HCT116 (cell line): ENCODE data around the gene HMCN2.
"Not testable (repeated sequence)": the region's sequence is repeated elsewhere in the genome, so short reads cannot be mapped to it uniquely, and the experiment has no call there.

ENCODE experiments used
- POLR2A ChIP-seq: IDR thresholded peaks from 2 replicates; pipeline ENCODE4 v1.7.0; 2011; ENCODE audit warnings: borderline replicate concordance; ENCODE audit not compliant: insufficient read depth, insufficient read length; ENCODE audit errors: extremely low read depth
- POLR2AphosphoS5 ChIP-seq: IDR thresholded peaks from 2 replicates; pipeline ENCODE4 v1.6.1; 2011; ENCODE audit warnings: mild to moderate bottlenecking, low read depth, low read length, moderate library complexity
- RAD21 ChIP-seq: IDR thresholded peaks from 2 replicates; pipeline ENCODE4 v1.6.1; 2012; ENCODE audit warnings: low read depth, mild to moderate bottlenecking
- SP1 ChIP-seq: IDR thresholded peaks from 2 replicates; pipeline ENCODE4 v1.6.1; 2012; ENCODE audit warnings: low read depth
- TF ChIP-seq, protein P1 (sequence below), 3 experiments: fragments of 200-600 bp in 1 of 3; sonication (generic) in 1 of 3; IDR thresholded peaks in 2 of 3; conservative IDR thresholded peaks in 1 of 3; 2 replicates each; pipeline ENCODE4 v1.5.1; 2012 to 2017; ENCODE audit warnings: low read depth in 2 of 3, low read length in 2 of 3, antibody characterized with exemption in 1 of 3, borderline replicate concordance in 1 of 3, control low read depth in 1 of 3, mild to moderate bottlenecking in 1 of 3, mixed read lengths in 1 of 3, mixed run types in 1 of 3, moderate library complexity in 1 of 3; ENCODE audit not compliant: insufficient read depth in 1 of 3
- TF ChIP-seq, protein P2 (sequence below): IDR thresholded peaks from 2 replicates; pipeline ENCODE4 v1.6.1; 2011; ENCODE audit warnings: mild to moderate bottlenecking, low read length, moderate library complexity; ENCODE audit not compliant: insufficient replicate concordance; ENCODE audit errors: extremely low read depth
- TF ChIP-seq, protein P3 (sequence below): IDR thresholded peaks from 2 replicates; pipeline ENCODE4 v1.6.1; 2012; ENCODE audit warnings: low read depth

DNA sequence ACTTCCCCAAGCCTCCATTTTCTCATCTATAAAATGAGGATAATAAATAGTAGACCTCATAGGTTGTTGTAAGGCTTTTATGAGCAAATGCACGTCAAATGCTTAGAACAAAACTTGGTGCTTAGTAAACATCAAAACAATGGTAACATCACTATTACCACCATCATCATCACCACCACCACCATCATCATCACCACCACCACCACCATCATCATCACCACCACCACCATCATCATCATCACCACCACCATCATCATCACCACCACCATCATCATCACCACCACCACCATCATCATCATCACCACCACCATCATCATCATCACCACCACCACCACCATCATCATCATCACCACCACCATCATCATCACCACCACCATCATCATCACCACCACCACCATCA, 12.0 kb downstream of the HMCN2 start:
- TF ChIP-seq, protein P1, sequence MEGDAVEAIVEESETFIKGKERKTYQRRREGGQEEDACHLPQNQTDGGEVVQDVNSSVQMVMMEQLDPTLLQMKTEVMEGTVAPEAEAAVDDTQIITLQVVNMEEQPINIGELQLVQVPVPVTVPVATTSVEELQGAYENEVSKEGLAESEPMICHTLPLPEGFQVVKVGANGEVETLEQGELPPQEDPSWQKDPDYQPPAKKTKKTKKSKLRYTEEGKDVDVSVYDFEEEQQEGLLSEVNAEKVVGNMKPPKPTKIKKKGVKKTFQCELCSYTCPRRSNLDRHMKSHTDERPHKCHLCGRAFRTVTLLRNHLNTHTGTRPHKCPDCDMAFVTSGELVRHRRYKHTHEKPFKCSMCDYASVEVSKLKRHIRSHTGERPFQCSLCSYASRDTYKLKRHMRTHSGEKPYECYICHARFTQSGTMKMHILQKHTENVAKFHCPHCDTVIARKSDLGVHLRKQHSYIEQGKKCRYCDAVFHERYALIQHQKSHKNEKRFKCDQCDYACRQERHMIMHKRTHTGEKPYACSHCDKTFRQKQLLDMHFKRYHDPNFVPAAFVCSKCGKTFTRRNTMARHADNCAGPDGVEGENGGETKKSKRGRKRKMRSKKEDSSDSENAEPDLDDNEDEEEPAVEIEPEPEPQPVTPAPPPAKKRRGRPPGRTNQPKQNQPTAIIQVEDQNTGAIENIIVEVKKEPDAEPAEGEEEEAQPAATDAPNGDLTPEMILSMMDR (IDR thresholded peaks at IDR 0.05 in 2 of 3, conservative IDR thresholded peaks at IDR 0.05 in 1 of 3; ENCODE audit: borderline replicate concordance in 1 of 3, insufficient read depth in 1 of 3, low read depth in 2 of 3, low read length in 2 of 3): not testable (repeated sequence)
- TF ChIP-seq POLR2A, RAD21, POLR2AphosphoS5, SP1: not testable (repeated sequence)
- TF ChIP-seq, protein P2, sequence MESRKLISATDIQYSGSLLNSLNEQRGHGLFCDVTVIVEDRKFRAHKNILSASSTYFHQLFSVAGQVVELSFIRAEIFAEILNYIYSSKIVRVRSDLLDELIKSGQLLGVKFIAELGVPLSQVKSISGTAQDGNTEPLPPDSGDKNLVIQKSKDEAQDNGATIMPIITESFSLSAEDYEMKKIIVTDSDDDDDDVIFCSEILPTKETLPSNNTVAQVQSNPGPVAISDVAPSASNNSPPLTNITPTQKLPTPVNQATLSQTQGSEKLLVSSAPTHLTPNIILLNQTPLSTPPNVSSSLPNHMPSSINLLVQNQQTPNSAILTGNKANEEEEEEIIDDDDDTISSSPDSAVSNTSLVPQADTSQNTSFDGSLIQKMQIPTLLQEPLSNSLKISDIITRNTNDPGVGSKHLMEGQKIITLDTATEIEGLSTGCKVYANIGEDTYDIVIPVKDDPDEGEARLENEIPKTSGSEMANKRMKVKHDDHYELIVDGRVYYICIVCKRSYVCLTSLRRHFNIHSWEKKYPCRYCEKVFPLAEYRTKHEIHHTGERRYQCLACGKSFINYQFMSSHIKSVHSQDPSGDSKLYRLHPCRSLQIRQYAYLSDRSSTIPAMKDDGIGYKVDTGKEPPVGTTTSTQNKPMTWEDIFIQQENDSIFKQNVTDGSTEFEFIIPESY: not testable (repeated sequence)
- TF ChIP-seq, protein P3, sequence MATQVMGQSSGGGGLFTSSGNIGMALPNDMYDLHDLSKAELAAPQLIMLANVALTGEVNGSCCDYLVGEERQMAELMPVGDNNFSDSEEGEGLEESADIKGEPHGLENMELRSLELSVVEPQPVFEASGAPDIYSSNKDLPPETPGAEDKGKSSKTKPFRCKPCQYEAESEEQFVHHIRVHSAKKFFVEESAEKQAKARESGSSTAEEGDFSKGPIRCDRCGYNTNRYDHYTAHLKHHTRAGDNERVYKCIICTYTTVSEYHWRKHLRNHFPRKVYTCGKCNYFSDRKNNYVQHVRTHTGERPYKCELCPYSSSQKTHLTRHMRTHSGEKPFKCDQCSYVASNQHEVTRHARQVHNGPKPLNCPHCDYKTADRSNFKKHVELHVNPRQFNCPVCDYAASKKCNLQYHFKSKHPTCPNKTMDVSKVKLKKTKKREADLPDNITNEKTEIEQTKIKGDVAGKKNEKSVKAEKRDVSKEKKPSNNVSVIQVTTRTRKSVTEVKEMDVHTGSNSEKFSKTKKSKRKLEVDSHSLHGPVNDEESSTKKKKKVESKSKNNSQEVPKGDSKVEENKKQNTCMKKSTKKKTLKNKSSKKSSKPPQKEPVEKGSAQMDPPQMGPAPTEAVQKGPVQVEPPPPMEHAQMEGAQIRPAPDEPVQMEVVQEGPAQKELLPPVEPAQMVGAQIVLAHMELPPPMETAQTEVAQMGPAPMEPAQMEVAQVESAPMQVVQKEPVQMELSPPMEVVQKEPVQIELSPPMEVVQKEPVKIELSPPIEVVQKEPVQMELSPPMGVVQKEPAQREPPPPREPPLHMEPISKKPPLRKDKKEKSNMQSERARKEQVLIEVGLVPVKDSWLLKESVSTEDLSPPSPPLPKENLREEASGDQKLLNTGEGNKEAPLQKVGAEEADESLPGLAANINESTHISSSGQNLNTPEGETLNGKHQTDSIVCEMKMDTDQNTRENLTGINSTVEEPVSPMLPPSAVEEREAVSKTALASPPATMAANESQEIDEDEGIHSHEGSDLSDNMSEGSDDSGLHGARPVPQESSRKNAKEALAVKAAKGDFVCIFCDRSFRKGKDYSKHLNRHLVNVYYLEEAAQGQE: not testable (repeated sequence)
